ENCODE results near the gene TGFBR3.

- TF ChIP-seq CTCF (IDR thresholded peaks at IDR 0.05) (no peak), POLR2A (IDR thresholded peaks at IDR 0.05) (no peak)
Observed at GRCh38 chr1:91708691-91709090, 177.3 kb downstream of the TGFBR3 start.
